CD14-positive monocyte (primary cell): ENCODE data around the gene PPP2R1A. TPM values are rescaled to one million over a fixed set of nuclear protein-coding genes. Genes with fewer than 3 reads are reported as not detected.

ENCODE experiments used
- DNase-seq, 3 donors: peaks; one replicate each; pipeline ENCODE4 v3.0.0-alpha.2; 2011 to 2022
- H2AFZ ChIP-seq: 2 replicates; pipeline ENCODE4 v1.6.0; 2012; ENCODE audit warnings: mild to moderate bottlenecking, low read depth, low read length, inconsistent platforms; ENCODE audit not compliant: insufficient read depth, poor library complexity, severe bottlenecking
- H3K27ac ChIP-seq, 2 donors: 1 replicate in 1 of 2; 2 replicates in 1 of 2; pipeline ENCODE4 v1.5.1; 2012 to 2013; ENCODE audit warnings: low read length in 2 of 2, control low read depth in 1 of 2, inconsistent platforms in 1 of 2, low read depth in 1 of 2, mild to moderate bottlenecking in 1 of 2
- H3K27me3 ChIP-seq, 2 donors: one replicate each; pipeline versions ENCODE4 v1.6.0 to v1.6.1; 2011 to 2013; ENCODE audit warnings: low read length in 2 of 2; ENCODE audit not compliant: control insufficient read depth in 2 of 2, insufficient read depth in 2 of 2
- H3K36me3 ChIP-seq, 2 donors: replicated peaks in 1 of 2; 1 replicate in 1 of 2; 2 replicates in 1 of 2; pipeline versions ENCODE4 v1.5.1 to v1.6.1; 2012 to 2013; ENCODE audit warnings: low read length in 2 of 2, control low read depth in 1 of 2, inconsistent platforms in 1 of 2, mild to moderate bottlenecking in 1 of 2; ENCODE audit not compliant: insufficient read depth in 2 of 2, control insufficient read depth in 1 of 2
- H3K4me1 ChIP-seq, 2 donors: 1 replicate in 1 of 2; 2 replicates in 1 of 2; pipeline versions ENCODE4 v1.5.1 to v1.6.1; 2012 to 2013; ENCODE audit warnings: low read length in 2 of 2, control low read depth in 1 of 2, inconsistent platforms in 1 of 2, mild to moderate bottlenecking in 1 of 2, moderate library complexity in 1 of 2; ENCODE audit not compliant: insufficient read depth in 2 of 2, control insufficient read depth in 1 of 2
- H3K4me2 ChIP-seq: replicated peaks from 2 replicates; pipeline ENCODE3; 2012; ENCODE audit warnings: low read length, moderate library complexity, mild to moderate bottlenecking; ENCODE audit not compliant: poor library complexity, severe bottlenecking; ENCODE audit errors: extremely low read depth
- H3K4me3 ChIP-seq, 3 experiments: fragments of 200-600 bp in 1 of 3; sonication (generic) in 1 of 3; replicated peaks in 1 of 3; 1 replicate in 2 of 3; 2 replicates in 1 of 3; pipeline ENCODE4 v1.5.1; 2011 to 2013; ENCODE audit warnings: low read length in 3 of 3, mild to moderate bottlenecking in 3 of 3, control low read depth in 2 of 3, low read depth in 2 of 3, inconsistent platforms in 1 of 3, moderate library complexity in 1 of 3
- H3K79me2 ChIP-seq: 2 replicates; pipeline ENCODE4 v1.6.0; 2012; ENCODE audit warnings: mild to moderate bottlenecking, control low read depth, inconsistent platforms, low read length, moderate library complexity; ENCODE audit not compliant: insufficient read depth
- H3K9ac ChIP-seq: 2 replicates; pipeline ENCODE4 v1.6.0; 2017; ENCODE audit warnings: low read length, mild to moderate bottlenecking; ENCODE audit not compliant: insufficient read depth, poor library complexity, severe bottlenecking
- H3K9me3 ChIP-seq, 2 donors: replicated peaks in 1 of 2; 1 replicate in 1 of 2; 2 replicates in 1 of 2; pipeline versions ENCODE4 v1.5.1 to v1.6.1; 2012 to 2013; ENCODE audit warnings: low read length in 2 of 2, control low read depth in 1 of 2; ENCODE audit not compliant: control insufficient read depth in 1 of 2, insufficient read depth in 1 of 2
- H4K20me1 ChIP-seq: 2 replicates; pipeline ENCODE4 v1.6.0; 2012; ENCODE audit warnings: mild to moderate bottlenecking, low read length, control low read depth, moderate library complexity; ENCODE audit not compliant: insufficient read depth
- H3K27ac Mint-ChIP-seq, 7 donors: one replicate each; pipeline ENCODE4 v1.8.0; 2020; ENCODE audit warnings: mild to moderate bottlenecking in 7 of 7, mixed read lengths in 7 of 7, moderate library complexity in 6 of 7, inconsistent platforms in 2 of 7
- H3K27me3 Mint-ChIP-seq, 3 donors: one replicate each; pipeline ENCODE4 v1.8.0; 2021 to 2022; ENCODE audit warnings: low read depth in 3 of 3, mild to moderate bottlenecking in 3 of 3, mixed read lengths in 3 of 3, moderate library complexity in 3 of 3, inconsistent platforms in 1 of 3
- H3K36me3 Mint-ChIP-seq, 2 donors: one replicate each; pipeline ENCODE4 v1.8.0; 2020; ENCODE audit warnings: mixed read lengths in 2 of 2, inconsistent platforms in 1 of 2, mild to moderate bottlenecking in 1 of 2
- H3K4me1 Mint-ChIP-seq: one replicate; pipeline ENCODE4 v1.8.0; 2020; ENCODE audit warnings: mild to moderate bottlenecking, mixed read lengths
- H3K4me3 Mint-ChIP-seq, 2 donors: one replicate each; pipeline ENCODE4 v1.8.0; 2020; ENCODE audit warnings: mild to moderate bottlenecking in 2 of 2, mixed read lengths in 2 of 2, moderate library complexity in 1 of 2
- H3K9me3 Mint-ChIP-seq, 7 donors: one replicate each; pipeline ENCODE4 v1.8.0; 2020 to 2022; ENCODE audit warnings: mixed read lengths in 7 of 7, mild to moderate bottlenecking in 6 of 7, moderate library complexity in 6 of 7, inconsistent platforms in 2 of 7
- CTCF ChIP-seq: fragments of 200-600 bp; IDR thresholded peaks from one replicate; pipeline ENCODE4 v1.8.0; 2022; ENCODE audit warnings: antibody characterized with exemption, mild to moderate bottlenecking
- WGBS: methylation state at CpG from one replicate; pipeline ENCODE4 v1.1.5; 2013; ENCODE audit warnings: missing lambda C conversion rate; ENCODE audit not compliant: insufficient coverage; 5-methylcytosine and 5-hydroxymethylcytosine counted together
- intact Hi-C, 2 donors: fragments of 100-400 bp; cut with micrococcal nuclease; formaldehyde crosslinking; loops; one replicate each; pipeline versions ENCODE4 v1.15.0 to v1.15.1; 2023
- polyA plus RNA-seq, 3 donors: library from polyadenylated mRNA; depleted of rRNA in 1 of 3; unstranded in 2 of 3; stranded (reverse) in 1 of 3; fragments of 300-500 nt in 2 of 3; fragments of >200 nt in 1 of 3; fragmentation: Illumina TruSeq in 2 of 3; gene quantifications; 1 replicate in 2 of 3; 2 replicates in 1 of 3; pipeline ENCODE4 v1.2.3, GENCODE V29; 2012 to 2021

PPP2R1A gene
- polyA plus RNA-seq, 3 donors: 79.9 to 151 (median 127) TPM

- no peak overlapping the region for H3K4me2 ChIP-seq
- TF ChIP-seq CTCF: no peak
- Mint-ChIP-seq H3K27ac (peak overlapping the region in 3 of 7 donors; percentile 6 to 34 (median 6)), H3K4me1 (no peaks in the 10 kb centered on the region), H3K4me3 (no peak overlapping the region), H3K36me3 (peaks cover 58 to 67% of the 10 kb centered on the region in 2 donors), H3K27me3 (no peaks in the 10 kb centered on the region), H3K9me3 (no peaks in the 10 kb centered on the region)
- WGBS: 96% methylated on average over 8 of the region's 10 CpGs
- H2AFZ ChIP-seq: no peak overlapping the region
- DNase-seq: no peak
- no peaks in the 10 kb centered on the region for H3K79me2 ChIP-seq
- H3K36me3 ChIP-seq: peaks cover 61 to 66% of the 10 kb centered on the region in 2 donors
- H3K27ac ChIP-seq: no peak overlapping the region
- intact Hi-C loops: no loop called here
- H4K20me1 ChIP-seq: no peaks in the 10 kb centered on the region
- H3K4me3 ChIP-seq: no peak overlapping the region
- no peaks in the 10 kb centered on the region for H3K4me1 ChIP-seq
- H3K9me3 ChIP-seq: no peaks in the 10 kb centered on the region
- H3K27me3 ChIP-seq: no peaks in the 10 kb centered on the region
- no peak overlapping the region for H3K9ac ChIP-seq
These were observed 37.5 kb downstream of the PPP2R1A start for GRCh38 chr19:52227196-52227940.

DNA sequence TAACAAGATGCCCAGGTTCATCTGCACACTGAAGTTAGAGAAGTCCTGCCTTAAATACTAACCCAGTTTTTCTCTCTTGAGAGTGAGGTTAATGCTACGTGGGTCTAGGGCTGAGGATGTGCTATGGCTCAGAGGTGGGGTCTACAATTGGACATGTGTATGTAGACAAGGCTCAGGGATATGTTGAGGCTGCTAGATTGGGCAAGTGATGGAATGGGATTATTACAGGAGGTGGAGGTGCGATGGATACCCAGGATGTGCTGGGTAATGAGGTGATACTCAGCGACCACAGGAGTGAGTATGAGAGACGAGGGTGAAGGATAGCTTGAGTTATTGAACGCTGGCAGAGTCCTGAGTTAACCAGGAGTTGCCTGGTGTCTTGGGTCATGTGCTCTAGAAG lies 38.1 kb downstream of the PPP2R1A start:
- peak overlapping the region in 1 of 7 donors; percentile 3 for H3K27ac Mint-ChIP-seq
- no peak overlapping the region for H3K4me3 ChIP-seq
- H3K79me2 ChIP-seq: no peaks in the 10 kb centered on the region
- H3K36me3 Mint-ChIP-seq: peaks cover 52 to 61% of the 10 kb centered on the region in 2 donors
- no peak overlapping the region for H3K4me2 ChIP-seq
- H3K4me3 Mint-ChIP-seq: no peak overlapping the region
- DNase-seq: no peak
- H3K4me1 ChIP-seq: no peaks in the 10 kb centered on the region
- H3K9ac ChIP-seq: no peak overlapping the region
- intact Hi-C loops: no loop called here
- H3K9me3 ChIP-seq: no peaks in the 10 kb centered on the region
- H3K9me3 Mint-ChIP-seq: no peaks in the 10 kb centered on the region
- peaks cover 55 to 60% of the 10 kb centered on the region in 2 donors for H3K36me3 ChIP-seq
- H3K27me3 Mint-ChIP-seq: no peaks in the 10 kb centered on the region
- no peak for TF ChIP-seq CTCF
- no peaks in the 10 kb centered on the region for H3K4me1 Mint-ChIP-seq
- H2AFZ ChIP-seq: no peak overlapping the region
- no peaks in the 10 kb centered on the region for H4K20me1 ChIP-seq
- H3K27me3 ChIP-seq: no peaks in the 10 kb centered on the region
- no peak overlapping the region for H3K27ac ChIP-seq
- WGBS: 94% methylated on average over 5 of the region's 5 CpGs
